ENCODE measurements around the gene SEPHS2.

Gene SEPHS2

GRCh38 chr16:30429678-30430427, 15.8 kb downstream of the SEPHS2 start, which contains the start of gene DCTPP1:
Gene DCTPP1, minus strand, starts transcription at chr16:30430030. Its CDS starts 50 bp downstream, at chr16:30429980.
- DNase-seq (ENCODE audit: low read depth) = peak; percentile 93

- DNase-seq (ENCODE audit: low read depth) = no peak
These were observed 16.3 kb downstream of the SEPHS2 start for GRCh38 chr16:30429418-30429677.

DNA sequence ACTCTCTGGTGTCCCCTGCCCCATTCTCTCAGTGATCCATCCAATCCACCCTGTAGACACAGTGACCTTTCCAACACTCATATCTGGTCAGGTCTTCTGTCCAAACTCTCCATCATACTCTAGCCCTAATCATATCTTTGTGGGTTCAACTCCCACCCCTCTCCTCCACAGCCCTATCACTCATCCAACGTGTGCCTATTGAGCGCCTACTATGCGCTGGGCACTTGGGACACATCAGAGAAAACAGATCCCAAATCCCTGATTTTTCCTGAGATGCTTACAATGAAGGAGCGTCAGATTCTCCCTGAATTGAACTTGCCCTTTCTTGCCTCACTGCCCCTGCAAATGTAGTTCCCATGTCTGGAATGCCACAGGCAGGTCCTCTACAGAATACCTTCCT, 17.6 kb downstream of the SEPHS2 start:
- DNase-seq (ENCODE audit: low read depth) = no peak

- DNase-seq (ENCODE audit: low read depth) = no peak
These were observed 24.7 kb downstream of the SEPHS2 start for GRCh38 chr16:30421010-30421409.

- no peak for DNase-seq (ENCODE audit: low read depth)
These were observed 27.1 kb downstream of the SEPHS2 start for GRCh38 chr16:30418350-30419181.

- peak; percentile 42 for DNase-seq (ENCODE audit: low read depth)
These were observed 27.9 kb downstream of the SEPHS2 start for GRCh38 chr16:30417529-30418349.

GRCh38 chr16:30416624-30417528, 28.8 kb downstream of the SEPHS2 start:
- no peak for DNase-seq (ENCODE audit: low read depth)

- no peak for DNase-seq (ENCODE audit: low read depth)
These were observed 29.5 kb downstream of the SEPHS2 start for GRCh38 chr16:30416047-30416603.

- DNase-seq (ENCODE audit: low read depth) = no peak
These were observed 31.5 kb downstream of the SEPHS2 start for GRCh38 chr16:30414159-30414558.

- no peak for DNase-seq (ENCODE audit: low read depth)
These were observed 32.4 kb downstream of the SEPHS2 start for GRCh38 chr16:30413112-30413806.

DNA sequence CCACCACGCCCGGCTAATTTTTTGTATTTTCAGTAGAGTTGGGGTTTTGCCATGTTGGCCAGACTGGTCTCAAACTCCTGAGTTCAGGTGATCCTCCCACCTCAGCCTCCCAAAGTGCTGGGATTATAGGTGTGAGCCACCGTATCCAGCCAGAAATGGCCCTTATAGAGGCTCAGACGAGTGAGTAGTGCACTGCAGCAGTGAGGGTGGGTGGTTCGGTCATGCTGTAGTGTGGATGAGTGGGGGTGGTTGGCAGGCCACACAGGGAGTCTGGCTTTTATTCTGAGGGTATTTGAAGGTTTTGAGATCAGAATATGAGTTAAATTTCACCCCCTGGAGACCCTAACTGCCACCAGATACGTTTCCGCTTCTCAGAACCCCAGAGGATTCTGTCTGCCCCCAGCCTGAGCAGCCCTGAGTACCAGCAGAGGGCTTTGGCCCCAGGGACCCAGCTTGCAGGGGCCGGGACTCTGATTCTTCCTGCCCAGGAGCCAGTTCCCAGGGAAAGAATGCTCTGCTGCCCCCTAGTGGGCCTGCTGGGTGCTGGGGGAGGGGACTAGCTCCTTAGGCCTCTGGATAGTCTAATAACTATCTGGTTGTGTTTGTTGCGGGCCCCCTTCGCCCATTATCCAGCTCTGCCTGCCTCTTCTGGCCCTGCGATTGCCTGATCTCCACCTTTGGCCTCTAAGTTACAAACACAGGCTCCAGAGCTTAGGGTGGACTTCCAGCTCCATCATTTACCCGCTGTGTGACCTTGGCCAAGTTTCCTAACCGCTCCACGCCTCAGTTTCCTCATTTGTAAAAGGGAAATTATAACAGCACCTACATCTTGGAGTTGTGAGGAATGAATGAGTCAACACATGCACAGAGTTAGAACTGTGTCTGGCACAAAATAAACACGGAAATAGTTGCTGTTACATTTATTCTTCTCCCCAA, 36.3 kb downstream of the SEPHS2 start:
- DNase-seq (ENCODE audit: low read depth) = no peak

DNA sequence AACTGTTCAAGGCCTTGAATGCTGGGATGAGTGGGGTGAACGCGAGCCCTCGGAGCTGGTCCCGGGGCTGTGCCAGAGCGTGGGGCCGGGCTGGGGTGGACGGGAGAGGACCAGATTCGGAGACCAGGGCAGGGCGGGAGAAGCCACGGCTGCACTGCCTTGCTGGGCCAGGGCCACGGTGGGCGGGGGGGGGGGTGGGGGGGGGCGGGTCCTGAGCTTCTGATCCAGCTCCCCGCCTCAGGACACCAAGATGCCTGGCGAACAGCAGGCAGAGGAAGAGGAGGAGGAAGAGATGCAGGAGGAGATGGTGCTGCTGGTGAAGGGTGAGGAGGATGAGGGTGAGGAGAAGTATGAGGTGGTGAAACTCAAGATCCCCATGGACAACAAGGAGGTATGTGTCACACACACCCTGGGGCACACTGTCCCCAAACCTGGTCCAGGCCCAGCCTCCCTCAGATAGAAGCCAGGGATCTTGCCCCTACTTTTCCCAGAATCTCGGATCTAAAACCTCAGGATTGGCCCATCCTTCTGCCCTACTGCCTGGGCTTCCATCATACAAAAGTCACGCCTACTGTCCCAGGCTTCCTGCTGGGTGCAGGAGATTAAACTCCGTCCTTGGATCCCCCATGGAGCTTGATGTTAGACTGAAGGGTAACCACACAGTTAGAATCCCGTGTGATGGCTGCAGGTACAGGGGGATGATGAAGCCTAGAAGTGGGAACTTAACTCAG, 37.7 kb downstream of the SEPHS2 start:
- no peak for DNase-seq (ENCODE audit: low read depth)

GRCh38 chr16:30407102-30407803, 38.4 kb downstream of the SEPHS2 start, which contains the start of gene ZNF771:
Gene ZNF771, plus strand, starts transcription at chr16:30407606. Its CDS starts 448 bp downstream, at chr16:30408054.
- DNase-seq (ENCODE audit: low read depth) = peak; percentile 47

- no peak for DNase-seq (ENCODE audit: low read depth)
These were observed 38.9 kb downstream of the SEPHS2 start for GRCh38 chr16:30406795-30407101.

DNA sequence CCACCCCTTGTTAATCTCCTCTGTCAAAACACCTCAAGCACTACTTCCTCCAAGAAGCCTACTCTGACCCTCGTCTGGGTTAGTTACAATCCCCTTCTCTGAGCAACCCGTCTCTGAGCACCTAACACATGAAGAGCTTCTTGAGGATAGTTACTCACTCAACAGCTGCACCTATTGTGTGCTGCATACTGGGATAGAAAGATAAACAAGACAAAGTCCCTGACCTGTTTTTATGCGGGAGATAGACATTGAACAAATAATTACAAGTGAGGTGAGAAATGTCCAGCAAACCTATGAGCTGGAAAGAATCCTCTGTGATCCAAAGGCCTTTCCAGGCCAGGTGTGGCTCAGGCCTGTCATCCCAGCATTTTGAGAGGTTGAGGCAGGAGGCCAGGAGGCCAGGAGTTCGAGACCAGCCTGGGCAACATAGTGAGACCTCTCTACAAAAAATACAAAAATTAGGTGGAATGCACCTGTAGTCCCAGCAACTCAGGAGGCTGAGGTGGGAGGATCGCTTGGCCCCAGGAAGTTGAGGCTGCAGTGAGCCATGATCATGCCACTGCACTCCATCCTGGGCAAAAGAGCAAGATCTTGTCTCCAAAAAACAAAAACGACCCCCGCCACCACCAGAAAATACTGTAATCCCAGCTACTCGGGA, 43.8 kb downstream of the SEPHS2 start:
- DNase-seq (ENCODE audit: low read depth) = no peak

- DNase-seq (ENCODE audit: low read depth) = no peak
These were observed 46.1 kb downstream of the SEPHS2 start for GRCh38 chr16:30399435-30400186.

All from GM04503 (cell line).